Right ventricle myocardium inferior (tissue), 1 donor: ENCODE data around the gene PUS1. TPM values are rescaled to one million over a fixed set of nuclear protein-coding genes. Genes with fewer than 3 reads are reported as not detected.

Experiments used
- total RNA-seq: library from RNA; stranded (reverse); fragmentation: NEBNext Ultra II Directional; extraction: Animal tissue kit (Norgen Biotek cat#: 25700); gene quantifications from one replicate; pipeline ENCODE4 v1.2.1, GENCODE V29; 2021
- donor health status: DM: no; HTN: yes; CAD: no; lungs with severe emphysema.

Gene PUS1
- total RNA-seq, 1 donor from 2014 or later, result 9.4 TPM

Other genes with a start within 250 kb of the PUS1 start
- 19.4 TPM for gene SFSWAP, start 218.2 kb upstream of the PUS1 start, total RNA-seq
- gene MMP17, start 100.9 kb upstream of the PUS1 start, total RNA-seq, result 0.73 TPM
- 49.3 TPM for gene ULK1, start 34.7 kb upstream of the PUS1 start, total RNA-seq
- 13.9 TPM for gene EP400, start 20.7 kb downstream of the PUS1 start, total RNA-seq
- 10.4 TPM for gene DDX51, start 215.0 kb downstream of the PUS1 start, total RNA-seq
- gene NOC4L, start 215.2 kb downstream of the PUS1 start, total RNA-seq, result 9.2 TPM